Common myeloid progenitor, CD34-positive (primary cell): Measurements from ENCODE around the gene RYR2.
"Not testable (repeated sequence)": the region's sequence is repeated elsewhere in the genome, so short reads cannot be mapped to it uniquely, and the experiment has no call there.

Source experiments
- CTCF ChIA-PET: fragments of 350-600 bp; sonication (Branson Sonifier 250); formaldehyde crosslinking; loops from one replicate; lab custom pipeline; 2021; ENCODE audit warnings: antibody characterized with exemption; lab: Charles Lee
- POLR2A ChIA-PET: fragments of 350-600 bp; sonication (Branson Sonifier 250); formaldehyde crosslinking; loops from one replicate; lab custom pipeline; 2021; ENCODE audit warnings: antibody characterized with exemption; lab: Charles Lee
- DNase-seq, 3 donors: peaks; one replicate each; pipeline versions ENCODE4 v3.0.0 to v3.0.0-alpha.2; 2013
- H3K27ac ChIP-seq, 2 experiments: 1 replicate in 1 of 2; 2 replicates in 1 of 2; pipeline ENCODE4 v1.7.0; 2013; ENCODE audit warnings: inconsistent platforms in 2 of 2, low read length in 2 of 2, mild to moderate bottlenecking in 2 of 2, low read depth in 1 of 2, moderate library complexity in 1 of 2; ENCODE audit not compliant: severe bottlenecking in 2 of 2, insufficient read depth in 1 of 2, poor library complexity in 1 of 2
- H3K27me3 ChIP-seq, 5 experiments: replicated peaks in 2 of 5; 1 replicate in 3 of 5; 2 replicates in 2 of 5; pipeline versions ENCODE4 v1.6.1 to v1.7.0; 2013; ENCODE audit warnings: low read length in 4 of 5, mild to moderate bottlenecking in 2 of 5, moderate library complexity in 2 of 5, inconsistent platforms in 1 of 5; ENCODE audit not compliant: insufficient read depth in 5 of 5, control insufficient read depth in 4 of 5
- H3K36me3 ChIP-seq, 4 experiments: 1 replicate in 2 of 4; 2 replicates in 2 of 4; pipeline versions ENCODE4 v1.6.1 to v1.7.0; 2013; ENCODE audit warnings: low read length in 3 of 4, control low read depth in 1 of 4, mild to moderate bottlenecking in 1 of 4; ENCODE audit not compliant: control insufficient read depth in 4 of 4, insufficient read depth in 4 of 4
- H3K4me1 ChIP-seq, 4 experiments: 1 replicate in 3 of 4; 2 replicates in 1 of 4; pipeline versions ENCODE4 v1.6.1 to v1.7.1; 2013; ENCODE audit warnings: low read length in 3 of 4, mild to moderate bottlenecking in 3 of 4, control low read depth in 1 of 4, inconsistent platforms in 1 of 4, moderate library complexity in 1 of 4; ENCODE audit not compliant: control insufficient read depth in 4 of 4, insufficient read depth in 4 of 4; ENCODE audit errors: control extremely low read depth in 1 of 4
- H3K4me3 ChIP-seq, 7 experiments: 1 replicate in 4 of 7; 2 replicates in 3 of 7; pipeline versions ENCODE4 v1.5.1 to v1.7.0; 2013; ENCODE audit warnings: mild to moderate bottlenecking in 7 of 7, low read length in 6 of 7, moderate library complexity in 6 of 7, inconsistent platforms in 2 of 7, low read depth in 2 of 7, control low read depth in 1 of 7; ENCODE audit not compliant: insufficient read depth in 4 of 7, control insufficient read depth in 1 of 7; ENCODE audit errors: extremely low read depth in 1 of 7
- H3K9me3 ChIP-seq, 5 experiments: 1 replicate in 4 of 5; 2 replicates in 1 of 5; pipeline versions ENCODE4 v1.6.1 to v1.7.1; 2013; ENCODE audit warnings: low read length in 4 of 5, mild to moderate bottlenecking in 2 of 5, inconsistent platforms in 1 of 5, low read depth in 1 of 5, moderate library complexity in 1 of 5; ENCODE audit not compliant: control insufficient read depth in 4 of 5, insufficient read depth in 2 of 5; ENCODE audit errors: control extremely low read depth in 1 of 5
- WGBS: methylation state at CpG from one replicate; pipeline ENCODE4 v1.1.5; 2013; ENCODE audit not compliant: insufficient coverage; 5-methylcytosine and 5-hydroxymethylcytosine counted together

RYR2 gene

GRCh38 chr1:237342730-237343129, 300.7 kb downstream of the RYR2 start:
- no peaks in the 10 kb centered on the region for H3K4me1 ChIP-seq
- no peaks in the 10 kb centered on the region for H3K9me3 ChIP-seq
- DNase-seq: no peak
- WGBS: 96% methylated on average over 5 of the region's 6 CpGs
- H3K27ac ChIP-seq: no peak overlapping the region
- no peaks in the 10 kb centered on the region for H3K27me3 ChIP-seq
- H3K36me3 ChIP-seq: no peaks in the 10 kb centered on the region
- POLR2A ChIA-PET: no interaction called here
- no peak overlapping the region for H3K4me3 ChIP-seq
- CTCF ChIA-PET: interaction anchor here (1.1 kb wide), 1 partner anchor 48 kb away, joined by 3 read pairs; no protein-coding TSS in a partner anchor

- H3K27me3 ChIP-seq: no peaks in the 10 kb centered on the region
- no peaks in the 10 kb centered on the region for H3K4me1 ChIP-seq
- ChIA-PET CTCF (no interaction called here), POLR2A (no interaction called here)
- no peak for DNase-seq
- H3K27ac ChIP-seq: no peak overlapping the region
- no peaks in the 10 kb centered on the region for H3K9me3 ChIP-seq
- H3K36me3 ChIP-seq: no peaks in the 10 kb centered on the region
- H3K4me3 ChIP-seq: no peak overlapping the region
- WGBS: no CpG with 5 or more reads among the region's 3 CpGs
Measured at GRCh38 chr1:237352747-237353146, 310.8 kb downstream of the RYR2 start.

GRCh38 chr1:237353918-237354317, 311.9 kb downstream of the RYR2 start:
- ChIA-PET CTCF (no interaction called here), POLR2A (interaction anchor here (0.6 kb wide), 1 partner anchor 713 kb away, joined by 3 read pairs; no protein-coding TSS in a partner anchor)
- no CpG with 5 or more reads among the region's 4 CpGs for WGBS
- no peaks in the 10 kb centered on the region for H3K36me3 ChIP-seq
- no peaks in the 10 kb centered on the region for H3K4me1 ChIP-seq
- no peaks in the 10 kb centered on the region for H3K9me3 ChIP-seq
- DNase-seq: no peak
- no peak overlapping the region for H3K27ac ChIP-seq
- no peaks in the 10 kb centered on the region for H3K27me3 ChIP-seq
- no peak overlapping the region for H3K4me3 ChIP-seq

GRCh38 chr1:237355022-237355421, 313.0 kb downstream of the RYR2 start:
- WGBS: no CpG with 5 or more reads among the region's 1 CpG
- ChIA-PET POLR2A (no interaction called here), CTCF (no interaction called here)
- Histone ChIP-seq H3K36me3 (no peaks in the 10 kb centered on the region), H3K9me3 (no peaks in the 10 kb centered on the region), H3K4me3 (no peak overlapping the region), H3K4me1 (no peaks in the 10 kb centered on the region), H3K27me3 (no peaks in the 10 kb centered on the region), H3K27ac (no peak overlapping the region)
- no peak for DNase-seq

- CTCF ChIA-PET: interaction anchor here (1.0 kb wide), 1 partner anchor 29 kb away, joined by 4 read pairs; no protein-coding TSS in a partner anchor
Measured at GRCh38 chr1:237358555-237358954, 316.6 kb downstream of the RYR2 start.

GRCh38 chr1:237367758-237368157, 325.8 kb downstream of the RYR2 start:
- no peak overlapping the region for H3K4me3 ChIP-seq
- no peak overlapping the region for H3K27ac ChIP-seq
- POLR2A ChIA-PET: no interaction called here
- H3K9me3 ChIP-seq: no peaks in the 10 kb centered on the region
- no peaks in the 10 kb centered on the region for H3K4me1 ChIP-seq
- H3K36me3 ChIP-seq: no peaks in the 10 kb centered on the region
- H3K27me3 ChIP-seq: no peaks in the 10 kb centered on the region
- CTCF ChIA-PET: no interaction called here
- DNase-seq: no peak
- 82% methylated on average over 2 of the region's 2 CpGs for WGBS

More at GRCh38 chr1:237358555-237358954, 316.6 kb downstream of the RYR2 start:
- Histone ChIP-seq H3K4me3 (no peak overlapping the region), H3K36me3 (no peaks in the 10 kb centered on the region), H3K27ac (no peak overlapping the region), H3K27me3 (no peaks in the 10 kb centered on the region), H3K4me1 (no peaks in the 10 kb centered on the region), H3K9me3 (no peaks in the 10 kb centered on the region)
- no peak for DNase-seq
- POLR2A ChIA-PET: no interaction called here
- WGBS: 100% methylated on average over 1 of the region's 1 CpG

GRCh38 chr1:237371477-237371876, 329.5 kb downstream of the RYR2 start:
- POLR2A ChIA-PET, H3K27me3 ChIP-seq, H3K36me3 ChIP-seq, H3K9me3 ChIP-seq, H3K4me1 ChIP-seq, H3K4me3 ChIP-seq, DNase-seq, H3K27ac ChIP-seq: not testable (repeated sequence)
- CTCF ChIA-PET: interaction anchor here (0.6 to 1.3 kb wide), 2 partner anchors 15 to 1774 kb away, joined by 3 to 4 read pairs; no protein-coding TSS in a partner anchor
- no CpG with 5 or more reads among the region's 3 CpGs for WGBS
